HG02642 (cell line): ENCODE data around the gene ECE2.

Experiments
- ATAC-seq: cut with Tn5 transposase; IDR thresholded peaks from one replicate; pipeline ENCODE4 v1.9.1; 2021; ENCODE audit warnings: mild to moderate bottlenecking; ENCODE audit not compliant: unreplicated experiment, poor library complexity

Gene ECE2

DNA sequence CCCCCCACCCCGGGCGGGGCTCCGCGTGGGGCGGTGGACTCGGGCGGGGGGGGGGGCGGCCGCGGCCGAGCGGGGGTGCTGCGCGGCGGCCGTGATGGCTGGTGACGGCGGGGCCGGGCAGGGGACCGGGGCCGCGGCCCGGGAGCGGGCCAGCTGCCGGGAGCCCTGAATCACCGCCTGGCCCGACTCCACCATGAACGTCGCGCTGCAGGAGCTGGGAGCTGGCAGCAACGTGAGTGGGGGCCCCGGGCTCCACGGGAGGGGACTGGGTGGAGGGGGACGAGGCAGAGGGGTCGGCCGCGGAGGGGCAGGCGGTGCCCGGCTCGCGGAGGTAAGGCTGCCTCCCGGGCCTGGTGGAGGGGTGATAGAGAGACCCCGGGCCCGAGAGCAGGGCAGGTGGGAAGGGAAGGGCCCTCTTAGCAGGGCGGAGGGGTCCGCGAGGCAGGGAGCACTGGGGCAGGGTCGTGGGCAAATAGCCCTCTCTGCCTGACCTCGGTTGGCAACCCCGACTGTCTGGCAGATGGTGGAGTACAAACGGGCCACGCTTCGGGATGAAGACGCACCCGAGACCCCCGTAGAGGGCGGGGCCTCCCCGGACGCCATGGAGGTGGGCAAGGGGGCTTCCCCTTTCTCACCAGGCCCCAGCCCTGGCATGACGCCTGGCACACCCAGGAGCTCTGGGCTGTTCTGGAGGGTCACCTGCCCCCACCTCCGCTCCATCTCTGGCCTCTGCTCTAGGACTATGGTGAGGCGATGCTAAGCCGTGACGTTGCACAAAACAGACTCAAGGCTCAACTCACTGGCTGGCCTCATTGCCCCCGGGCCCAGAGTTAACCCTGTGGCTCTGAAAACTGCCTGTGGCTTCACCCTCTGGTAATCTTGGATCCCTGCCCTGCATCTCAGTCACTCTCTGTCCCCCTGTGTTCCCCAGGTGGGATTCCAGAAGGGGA lies at the start of gene ECE2:
TSS of gene ECE2 (plus strand) at position 62 of the 950 bp plus-strand sequence. CDS start at position 194, 132 bp downstream.
- no peak for ATAC-seq

DNA sequence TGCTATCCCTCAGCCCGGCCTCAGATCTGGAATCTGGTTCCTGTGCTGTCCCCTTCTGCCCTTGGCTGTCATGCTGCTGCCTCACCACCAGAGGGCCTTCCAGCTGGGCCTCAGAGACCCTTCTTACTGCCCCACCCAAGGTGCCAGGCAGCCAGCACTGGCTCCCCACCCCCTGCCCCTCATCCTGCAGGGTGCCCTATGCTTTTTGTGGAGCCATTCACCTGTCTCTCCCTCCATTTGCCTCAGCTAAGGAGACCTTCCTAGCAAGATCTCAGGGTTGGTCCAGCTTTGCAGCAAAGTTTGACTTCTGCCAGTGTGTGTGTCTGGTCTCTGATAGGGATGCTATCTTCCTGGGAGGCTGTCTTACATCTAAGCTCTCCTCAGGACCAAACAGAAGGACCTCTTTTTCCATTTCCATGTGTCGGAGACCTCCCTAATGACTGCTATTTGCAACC lies 48.3 kb upstream of the ECE2 start:
- no peak for ATAC-seq

DNA sequence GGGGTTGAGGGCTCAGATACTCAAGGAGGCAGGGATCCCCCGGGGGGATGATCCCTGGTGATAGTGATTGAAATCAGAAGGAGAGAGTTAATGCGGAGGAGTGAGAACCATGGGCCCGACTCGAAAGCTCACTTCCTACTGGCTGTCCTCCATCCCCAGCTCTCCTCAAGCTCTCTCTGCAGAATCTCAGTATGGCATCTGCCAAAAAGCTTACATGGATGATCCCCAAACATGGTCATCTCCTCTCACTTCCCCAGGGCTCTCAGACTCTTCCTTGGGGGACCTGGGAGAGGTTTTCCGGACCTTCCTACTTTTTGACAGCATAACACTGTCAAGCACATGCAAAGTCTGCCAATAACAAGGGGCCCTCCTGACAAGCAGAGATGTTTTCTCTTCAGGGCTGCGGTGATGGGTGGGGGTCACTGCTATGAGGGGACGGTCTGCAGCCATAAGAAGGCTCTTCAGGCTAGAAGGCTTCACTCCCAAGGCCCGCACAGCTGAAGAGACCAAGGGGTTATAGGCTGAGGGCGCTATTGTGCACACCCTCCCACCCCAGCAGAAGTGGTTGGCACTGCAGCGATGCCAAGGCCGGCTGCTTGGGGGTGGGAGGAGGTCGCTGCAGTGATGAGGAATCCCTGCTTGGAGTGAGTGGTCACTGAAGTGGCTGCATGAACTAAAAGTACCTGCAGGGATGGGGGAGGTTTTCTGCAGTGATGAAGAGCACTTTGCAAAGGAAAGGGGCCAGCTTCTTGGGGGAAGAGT lies 47.3 kb upstream of the ECE2 start:
- no peak for ATAC-seq

DNA sequence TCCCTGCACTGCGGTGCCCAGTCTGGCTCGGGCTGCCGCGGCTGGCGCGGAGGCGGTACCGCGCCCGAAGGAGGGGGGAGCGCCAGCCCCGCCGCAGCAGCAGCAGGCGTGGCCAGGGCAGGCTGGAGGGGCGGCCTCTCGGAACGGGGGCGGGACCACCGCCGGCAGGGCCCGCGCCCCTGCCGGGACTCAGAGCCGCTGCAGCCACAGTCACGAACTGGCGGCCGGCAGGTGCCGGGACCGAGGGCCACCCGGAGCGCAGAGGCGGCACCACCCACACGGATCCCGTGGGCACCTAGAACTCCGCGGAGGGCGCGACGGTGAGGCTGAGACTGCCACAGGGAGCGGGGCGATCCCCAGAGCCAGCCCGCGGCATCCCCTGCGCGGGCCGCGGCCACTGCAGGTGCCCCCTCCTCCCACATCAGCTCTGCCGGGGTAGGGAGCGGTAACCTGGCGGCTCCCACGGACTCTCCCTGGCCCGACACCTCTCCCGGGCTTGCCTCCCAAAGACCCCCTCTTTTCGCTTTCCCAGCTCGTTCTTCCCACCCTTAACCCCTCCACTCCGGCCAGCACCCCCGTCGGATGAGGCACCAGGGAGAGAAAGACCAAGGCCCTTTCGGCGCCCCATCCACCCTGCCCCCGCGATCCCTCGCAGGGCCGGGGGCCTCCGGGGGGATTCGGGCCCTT lies 46.3 kb upstream of the ECE2 start, which contains the start of gene VWA5B2:
TSS of gene VWA5B2 (plus strand) at position 192 of the 687 bp plus-strand sequence. CDS start 944 bp downstream, outside the sequence.
- ATAC-seq = peak; percentile 87

DNA sequence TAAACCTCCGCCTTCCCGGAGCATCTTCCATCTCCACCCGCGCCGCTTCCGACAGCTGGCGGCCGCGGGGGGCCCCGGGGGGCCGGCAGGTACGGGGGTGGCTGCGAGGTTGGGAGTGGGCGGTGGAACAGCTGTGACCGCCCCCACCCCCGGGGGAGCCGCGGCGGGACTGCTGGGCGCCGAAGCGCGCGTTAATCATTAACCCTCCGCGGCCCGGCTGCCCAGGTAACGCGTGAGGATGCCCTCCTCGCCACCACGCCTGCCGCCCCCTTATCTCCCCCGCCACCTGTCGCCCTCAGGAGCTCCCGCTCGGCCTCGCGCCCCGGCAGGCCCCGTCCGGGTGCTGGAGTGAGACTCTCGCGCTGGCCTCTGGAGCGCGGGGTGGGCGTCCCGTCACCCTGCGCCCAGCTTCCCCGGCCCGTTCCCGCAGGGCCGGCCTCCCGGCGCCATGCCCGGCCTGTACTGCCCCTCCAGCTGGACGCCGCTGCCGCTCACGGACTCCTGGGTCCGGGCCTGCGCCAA lies 45.7 kb upstream of the ECE2 start:
- ATAC-seq = no peak

DNA sequence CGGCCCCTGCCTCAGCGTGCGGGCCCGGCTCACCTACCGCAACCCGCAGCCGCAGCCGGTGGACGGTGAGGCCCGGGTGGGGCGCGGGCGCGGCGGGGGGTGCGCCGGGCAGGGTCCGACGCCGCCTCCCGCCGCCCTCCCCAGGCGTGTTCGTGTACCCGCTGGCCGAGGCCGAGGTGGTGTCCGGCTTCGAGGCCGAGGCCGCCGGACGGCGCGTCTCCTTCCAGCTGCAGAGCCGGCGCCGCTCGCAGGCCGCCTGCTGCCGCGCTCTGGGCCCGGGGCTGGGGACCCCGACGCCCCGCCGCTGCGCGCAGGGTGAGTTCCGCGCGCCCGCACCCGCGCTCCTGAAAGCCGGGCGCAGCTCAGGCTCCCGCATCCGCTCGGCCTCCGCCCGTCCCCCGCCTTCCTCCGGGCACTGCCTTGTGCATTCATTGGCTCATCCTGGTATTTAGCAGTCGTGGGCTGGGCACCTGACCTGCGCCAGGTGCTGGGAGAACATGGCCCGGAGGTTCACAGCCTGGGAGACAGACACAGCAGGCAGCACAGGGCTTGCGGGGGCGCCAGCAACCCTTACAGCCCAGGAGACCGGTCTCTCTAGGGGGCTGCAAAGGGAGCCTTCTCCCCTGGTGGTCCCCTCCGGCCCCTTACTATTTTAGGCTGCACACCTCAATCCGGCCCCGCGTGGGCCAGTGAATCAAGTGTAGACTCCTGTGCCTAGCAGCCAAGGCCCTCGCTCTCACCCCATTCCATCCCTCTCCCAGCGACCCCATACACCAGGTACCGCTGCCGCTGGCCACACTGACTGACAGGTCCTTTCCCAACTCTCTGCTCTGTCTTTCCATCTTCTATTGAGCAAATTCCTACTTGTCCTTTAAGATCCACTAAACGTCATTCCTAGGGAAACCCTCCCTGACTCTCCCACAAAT lies 45.0 kb upstream of the ECE2 start:
- ATAC-seq = no peak

DNA sequence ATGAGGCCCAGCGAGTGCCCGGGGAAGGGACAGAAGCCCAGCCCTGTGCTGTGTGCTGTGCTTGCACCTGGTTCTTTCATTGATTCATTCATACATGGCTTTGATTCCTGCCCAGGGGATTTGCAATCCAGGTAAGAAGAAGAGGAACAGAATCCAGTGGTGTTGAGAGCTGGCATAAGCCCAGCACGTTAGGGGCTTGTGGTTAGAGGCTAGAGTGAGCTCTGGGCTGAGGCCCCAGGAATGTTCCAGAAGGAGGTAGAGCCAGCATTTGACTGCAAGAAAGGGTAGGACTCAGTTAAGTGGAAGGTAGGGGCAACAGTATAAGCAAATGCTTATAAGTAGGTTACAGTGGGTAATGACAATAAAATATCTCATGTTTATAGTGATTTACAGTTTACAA lies 44.2 kb upstream of the ECE2 start:
- ATAC-seq = no peak

DNA sequence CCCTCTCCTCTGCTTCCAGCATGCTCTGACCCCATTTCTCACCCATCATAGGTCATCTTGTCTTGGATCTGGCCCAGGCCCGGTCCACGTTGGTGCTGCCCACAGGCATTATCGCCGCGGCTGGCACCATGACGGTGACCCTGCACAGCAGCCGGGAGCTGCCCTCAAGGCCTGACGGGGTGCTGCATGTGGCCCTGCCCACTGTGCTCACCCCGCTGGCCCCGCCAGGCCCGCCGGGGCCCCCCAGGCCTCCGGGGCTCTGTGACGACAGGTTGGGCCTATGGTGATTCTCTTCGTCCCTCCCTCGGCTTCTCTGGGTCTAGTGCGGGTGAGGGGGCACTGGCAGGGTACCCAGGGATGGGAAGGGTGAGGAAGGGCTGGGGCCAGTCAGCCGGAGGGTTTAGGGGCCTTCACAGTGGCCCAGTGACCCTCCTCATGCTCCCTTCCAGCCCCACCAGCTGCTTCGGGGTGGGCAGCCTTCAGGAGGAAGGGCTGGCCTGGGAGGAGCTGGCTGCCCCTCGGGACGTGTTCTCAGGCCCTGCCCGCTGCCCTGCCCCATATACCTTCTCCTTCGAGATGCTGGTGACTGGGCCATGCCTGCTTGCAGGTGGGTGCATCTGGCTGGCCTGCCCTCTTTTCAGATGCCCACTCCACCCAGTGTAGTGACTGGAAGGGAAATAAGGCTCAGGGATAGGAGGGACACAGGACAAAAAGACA lies 42.5 kb upstream of the ECE2 start:
- ATAC-seq = no peak

DNA sequence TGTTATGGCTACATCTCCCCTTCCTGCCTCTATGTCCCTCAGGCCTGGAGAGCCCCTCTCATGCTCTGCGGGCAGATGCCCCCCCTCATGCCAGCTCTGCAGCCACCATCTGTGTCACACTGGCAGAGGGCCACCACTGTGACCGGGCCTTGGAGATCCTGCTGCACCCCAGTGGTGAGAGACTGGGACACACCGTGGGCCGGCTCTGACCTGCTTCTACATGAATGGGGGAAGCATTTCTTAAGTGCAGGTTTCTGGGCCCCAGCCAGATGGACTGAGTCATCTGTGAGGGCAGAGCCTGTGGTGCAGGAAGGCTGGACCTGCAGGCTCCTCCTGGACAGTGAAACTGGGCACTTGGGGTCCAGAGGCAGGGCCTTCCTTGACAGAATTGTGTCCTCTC lies 41.6 kb upstream of the ECE2 start:
- no peak for ATAC-seq

DNA sequence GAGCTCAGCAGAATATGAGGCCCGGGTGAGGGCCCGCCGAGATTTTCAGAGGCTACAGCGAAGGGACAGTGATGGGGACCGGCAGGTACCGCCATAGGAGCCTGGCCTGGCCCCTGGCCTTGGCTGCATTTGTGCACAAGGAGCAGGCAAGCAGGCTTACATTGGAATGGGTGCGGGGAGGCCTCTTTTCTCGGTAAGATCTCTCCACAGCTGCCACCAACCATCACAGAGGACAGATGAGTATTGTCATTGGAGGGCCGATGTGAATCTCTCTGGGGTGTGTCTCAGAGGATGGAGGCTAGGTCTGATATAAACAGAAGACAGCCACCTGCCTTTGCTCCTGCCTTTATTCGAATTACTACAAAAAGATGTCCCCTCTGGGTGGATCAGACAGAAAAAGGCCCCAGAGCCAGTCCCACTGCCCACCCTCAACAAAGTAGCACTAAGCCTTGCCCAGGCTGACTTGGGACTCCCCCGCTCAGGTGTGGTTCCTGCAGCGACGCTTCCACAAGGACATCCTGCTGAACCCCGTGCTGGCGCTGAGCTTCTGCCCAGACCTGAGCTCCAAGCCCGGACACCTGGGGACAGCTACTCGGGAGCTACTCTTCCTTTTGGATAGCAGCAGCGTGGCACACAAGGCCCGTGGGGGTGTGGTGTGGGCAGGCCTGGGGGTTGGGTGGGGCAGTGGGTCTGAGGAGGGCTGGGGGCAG lies 41.0 kb upstream of the ECE2 start:
- ATAC-seq = no peak

DNA sequence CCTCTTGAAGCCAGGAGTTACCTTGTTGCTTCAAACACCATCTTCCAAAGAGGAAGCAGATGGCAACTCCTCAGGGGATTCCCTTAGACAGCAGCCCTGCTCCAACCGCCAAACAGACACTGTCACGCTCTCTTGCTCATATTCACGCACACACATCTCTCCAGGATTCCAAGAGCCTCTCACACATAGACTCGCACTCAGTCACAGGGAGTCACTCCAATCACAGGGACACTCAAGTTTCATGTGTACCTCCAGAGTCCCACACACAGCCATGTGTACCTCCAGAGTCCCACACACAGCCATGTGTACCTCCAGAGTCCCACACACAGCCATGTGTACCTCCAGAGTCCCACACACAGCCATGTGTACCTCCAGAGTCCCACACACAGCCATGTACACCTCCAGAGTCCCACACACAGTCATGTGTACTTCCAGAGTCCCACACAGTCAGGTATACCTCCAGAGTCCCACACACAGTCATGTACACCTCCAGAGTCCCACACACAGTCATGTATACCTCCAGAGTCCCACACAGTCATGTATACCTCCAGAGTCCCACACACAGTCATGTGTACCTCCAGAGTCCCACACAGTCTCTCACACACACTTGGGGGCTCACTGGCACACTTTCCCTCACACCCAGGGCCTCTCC lies 40.3 kb upstream of the ECE2 start:
- ATAC-seq = no peak

DNA sequence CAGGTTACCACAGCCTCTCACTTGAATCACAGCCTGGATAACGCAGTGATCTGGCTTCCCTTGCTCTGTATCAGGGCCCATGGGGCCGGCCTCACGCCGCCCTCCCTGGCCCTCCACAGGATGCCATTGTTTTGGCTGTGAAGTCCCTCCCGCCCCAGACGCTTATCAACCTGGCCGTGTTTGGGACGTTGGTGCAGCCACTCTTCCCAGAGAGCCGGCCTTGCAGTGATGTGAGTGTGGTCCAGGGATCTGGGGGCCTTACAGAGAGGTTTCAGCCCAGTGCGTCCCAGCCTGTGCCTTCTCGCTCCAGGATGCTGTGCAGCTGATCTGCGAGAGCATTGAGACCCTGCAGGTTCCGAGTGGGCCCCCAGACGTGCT lies 39.8 kb upstream of the ECE2 start:
- no peak for ATAC-seq

DNA sequence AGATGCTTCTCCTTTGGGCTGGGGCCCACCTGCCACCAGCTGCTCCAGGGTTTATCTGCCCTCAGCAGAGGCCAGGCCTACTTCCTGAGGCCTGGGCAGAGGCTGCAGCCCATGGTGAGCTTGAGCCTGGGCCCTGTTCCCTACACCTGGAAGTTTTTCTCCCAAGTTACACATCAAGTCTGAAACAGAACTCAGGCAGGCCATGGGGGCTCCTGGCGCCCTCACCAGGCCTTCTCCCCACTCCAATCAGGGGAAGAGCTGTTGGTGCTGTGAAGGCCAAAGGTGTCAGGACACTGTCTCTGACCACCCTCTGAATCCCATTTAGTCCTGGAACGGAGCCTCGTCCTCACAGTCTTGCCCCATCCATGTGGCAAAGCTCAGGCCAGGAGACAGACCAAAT lies 39.2 kb upstream of the ECE2 start:
- ATAC-seq = no peak

DNA sequence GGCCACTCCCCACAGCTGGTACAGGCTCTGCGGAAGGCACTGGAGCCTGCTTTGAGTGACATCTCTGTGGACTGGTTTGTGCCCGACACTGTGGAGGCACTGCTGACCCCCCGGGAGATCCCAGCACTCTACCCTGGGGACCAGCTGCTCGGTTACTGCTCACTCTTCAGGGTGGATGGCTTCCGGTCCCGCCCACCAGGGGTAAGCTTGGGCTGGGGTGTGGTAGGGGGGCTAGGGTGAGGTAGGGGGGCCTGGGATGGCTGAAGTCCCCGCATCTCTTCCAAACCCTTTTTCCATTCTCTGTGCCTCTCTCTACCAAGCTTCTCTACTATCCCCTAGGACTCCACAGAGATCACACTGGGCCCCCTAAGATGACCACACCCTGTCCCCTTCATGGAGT lies 38.6 kb upstream of the ECE2 start:
- ATAC-seq = no peak

DNA sequence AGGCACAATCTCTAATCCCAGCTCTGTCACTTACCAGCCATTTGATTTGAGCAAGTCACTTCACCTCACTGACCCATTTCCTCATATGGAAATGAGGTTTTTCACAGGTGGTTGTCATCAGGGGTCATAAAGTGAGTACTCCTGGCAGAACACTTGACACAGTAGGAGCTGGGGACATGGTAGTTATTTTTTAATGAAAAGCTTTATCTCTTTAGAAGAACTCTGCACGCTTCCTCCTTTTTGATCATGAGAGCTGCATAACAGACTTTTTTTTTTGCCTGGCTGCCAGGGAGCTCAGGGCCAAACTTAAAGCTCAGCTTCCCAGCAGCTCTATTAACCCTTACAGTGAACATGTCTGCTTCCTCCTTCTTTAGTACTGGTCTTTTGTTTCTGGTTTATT lies 38.0 kb upstream of the ECE2 start:
- ATAC-seq = no peak

DNA sequence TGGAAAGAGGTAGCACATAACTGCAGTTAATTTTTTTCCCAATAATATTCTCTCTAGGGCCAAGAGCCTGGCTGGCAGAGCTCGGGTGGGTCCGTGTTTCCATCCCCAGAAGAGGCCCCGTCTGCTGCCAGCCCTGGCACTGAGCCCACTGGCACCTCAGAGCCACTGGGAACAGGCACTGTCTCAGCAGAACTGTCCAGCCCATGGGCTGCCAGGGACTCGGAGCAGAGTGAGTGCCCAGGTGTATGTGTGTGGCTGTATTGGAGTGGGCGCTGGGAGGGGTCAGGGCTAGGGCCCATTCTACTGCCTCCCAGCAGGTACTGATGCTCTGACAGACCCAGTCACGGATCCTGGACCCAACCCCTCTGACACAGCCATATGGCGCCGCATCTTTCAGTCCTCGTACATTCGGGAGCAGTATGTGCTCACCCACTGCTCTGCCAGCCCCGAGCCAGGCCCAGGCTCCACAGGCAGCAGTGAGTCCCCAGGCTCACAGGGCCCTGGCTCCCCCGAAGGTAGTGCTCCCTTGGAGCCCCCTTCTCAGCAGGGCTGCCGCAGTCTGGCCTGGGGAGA lies 37.5 kb upstream of the ECE2 start:
- no peak for ATAC-seq

DNA sequence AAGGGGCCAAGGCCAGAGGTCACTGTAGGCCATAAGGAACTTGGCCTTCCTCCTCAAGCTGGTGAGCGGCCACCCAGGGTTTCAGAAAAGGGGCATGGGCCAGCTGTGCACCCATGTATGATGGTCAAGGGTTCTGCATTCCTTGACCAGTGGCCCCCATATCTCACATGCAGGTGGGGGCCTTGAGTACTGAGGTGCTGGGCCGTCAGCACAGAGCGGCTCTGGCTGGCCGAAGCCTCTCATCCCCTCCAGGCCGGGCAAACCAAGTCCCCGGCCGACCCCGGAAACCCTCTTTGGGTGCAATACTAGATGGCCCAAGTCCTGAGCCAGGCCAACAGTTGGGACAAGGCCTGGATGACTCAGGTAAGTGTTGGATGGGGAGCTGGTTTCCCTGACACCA lies 36.6 kb upstream of the ECE2 start:
- ATAC-seq = no peak
